HEK293 (cell line): Measurements from ENCODE around the gene TTC4.
A peak's percentile ranks its signal among the peaks of the same experiment; 100 is the strongest.

Source experiments
- CTCF ChIA-PET: fragments of 350-600 bp; formaldehyde crosslinking; extraction: SDS; loops from one replicate; lab custom pipeline; 2021; ENCODE audit warnings: antibody characterized with exemption; lab: Yijun Ruan, JAX
- POLR2A ChIA-PET: fragments of 300-600 bp; formaldehyde crosslinking; extraction: SDS; loops from one replicate; lab custom pipeline; 2020; ENCODE audit warnings: antibody characterized with exemption, inconsistent platforms; lab: Yijun Ruan, JAX
- H3K27ac ChIP-seq: fragments of 200-500 bp; sonication (Bioruptor generic); 2 replicates; pipeline ENCODE4 v1.5.1; 2014; ENCODE audit warnings: low read depth, low read length, control low read depth, inconsistent platforms; ENCODE audit errors: extremely low read depth
- H3K36me3 ChIP-seq, 2 experiments: fragments of 200-500 bp in 1 of 2; sonication (Bioruptor generic) in 1 of 2; 1 replicate in 1 of 2; 2 replicates in 1 of 2; pipeline ENCODE4 v1.5.1; 2014 to 2017; ENCODE audit warnings: inconsistent platforms in 2 of 2, low read length in 2 of 2; ENCODE audit not compliant: control insufficient read depth in 2 of 2, insufficient read depth in 1 of 2
- H3K4me1 ChIP-seq: fragments of 200-500 bp; sonication (Bioruptor generic); 2 replicates; pipeline ENCODE4 v1.5.1; 2014; ENCODE audit warnings: mild to moderate bottlenecking, low read length, inconsistent platforms; ENCODE audit not compliant: control insufficient read depth, insufficient read depth
- H3K4me3 ChIP-seq: 2 replicates; pipeline ENCODE4 v1.5.1; 2011; ENCODE audit warnings: low read depth, mild to moderate bottlenecking, control low read depth, low read length, moderate library complexity
- H3K9me3 ChIP-seq: fragments of 200-500 bp; sonication (Bioruptor generic); 2 replicates; pipeline ENCODE4 v1.5.1; 2014; ENCODE audit warnings: low read depth, low read length, inconsistent platforms; ENCODE audit not compliant: control insufficient read depth, insufficient read depth
- GLI4 ChIP-seq: fragments of 450-650 bp; formaldehyde crosslinking; IDR thresholded peaks from 2 replicates; pipeline ENCODE4 v1.5.1; 2016; ENCODE audit warnings: missing biosample characterization, missing genetic modification characterization
- KLF1 ChIP-seq: fragments of 450-650 bp; formaldehyde crosslinking; IDR thresholded peaks from 2 replicates; pipeline ENCODE4 v1.5.1; 2016; ENCODE audit warnings: missing biosample characterization, missing genetic modification characterization
- KLF10 ChIP-seq: fragments of 450-650 bp; IDR thresholded peaks from 2 replicates; pipeline ENCODE4 v1.5.1; 2018; ENCODE audit warnings: missing biosample characterization, mild to moderate bottlenecking, missing genetic modification characterization
- REPIN1 ChIP-seq: fragments of 450-650 bp; formaldehyde crosslinking; IDR thresholded peaks from 2 replicates; pipeline ENCODE4 v1.5.1; 2017; ENCODE audit warnings: missing biosample characterization, missing genetic modification characterization, low read depth
- SETDB1 ChIP-seq: IDR thresholded peaks from one replicate; pipeline ENCODE4 v1.6.1; 2017; ENCODE audit warnings: mild to moderate bottlenecking, low read length, moderate library complexity, mixed read lengths; ENCODE audit not compliant: insufficient read length
- ZBTB20 ChIP-seq: fragments of 450-650 bp; formaldehyde crosslinking; IDR thresholded peaks from 2 replicates; pipeline ENCODE4 v1.5.1; 2016; ENCODE audit warnings: missing biosample characterization, missing genetic modification characterization
- ZBTB7A ChIP-seq: fragments of 450-650 bp; formaldehyde crosslinking; IDR thresholded peaks from 2 replicates; pipeline ENCODE4 v1.5.1; 2016; ENCODE audit warnings: low read depth, missing biosample characterization, missing genetic modification characterization
- ZBTB8A ChIP-seq: fragments of 450-650 bp; formaldehyde crosslinking; IDR thresholded peaks from 2 replicates; pipeline ENCODE4 v1.5.1; 2016; ENCODE audit warnings: missing biosample characterization, missing genetic modification characterization
- ZNF121 ChIP-seq: fragments of 450-650 bp; formaldehyde crosslinking; IDR thresholded peaks from 2 replicates; pipeline ENCODE4 v1.5.1; 2016; ENCODE audit warnings: missing biosample characterization, missing genetic modification characterization
- ZNF16 ChIP-seq: fragments of 450-650 bp; formaldehyde crosslinking; IDR thresholded peaks from 2 replicates; pipeline ENCODE4 v1.5.1; 2016; ENCODE audit warnings: low read depth, missing biosample characterization, missing genetic modification characterization
- ZNF174 ChIP-seq: fragments of 450-650 bp; formaldehyde crosslinking; IDR thresholded peaks from 2 replicates; pipeline ENCODE4 v1.5.0; 2017; ENCODE audit warnings: missing biosample characterization, mild to moderate bottlenecking, missing genetic modification characterization
- ZNF184 ChIP-seq: fragments of 450-650 bp; IDR thresholded peaks from 2 replicates; pipeline ENCODE4 v1.5.1; 2018; ENCODE audit warnings: missing biosample characterization, mild to moderate bottlenecking, missing genetic modification characterization
- ZNF2 ChIP-seq: fragments of 450-650 bp; formaldehyde crosslinking; IDR thresholded peaks from 2 replicates; pipeline ENCODE4 v1.5.1; 2016; ENCODE audit warnings: missing biosample characterization, missing genetic modification characterization
- ZNF324 ChIP-seq: fragments of 450-650 bp; formaldehyde crosslinking; IDR thresholded peaks from 2 replicates; pipeline ENCODE4 v1.5.1; 2016; ENCODE audit warnings: missing biosample characterization, missing genetic modification characterization
- ZNF335 ChIP-seq: fragments of 450-650 bp; formaldehyde crosslinking; conservative IDR thresholded peaks from 2 replicates; pipeline ENCODE4 v1.5.1; 2016; ENCODE audit warnings: missing biosample characterization, missing genetic modification characterization
- ZNF366 ChIP-seq: fragments of 450-650 bp; formaldehyde crosslinking; conservative IDR thresholded peaks from 2 replicates; pipeline ENCODE4 v1.5.1; 2016; ENCODE audit warnings: missing biosample characterization, missing genetic modification characterization
- ZNF416 ChIP-seq: fragments of 450-650 bp; formaldehyde crosslinking; IDR thresholded peaks from 2 replicates; pipeline ENCODE4 v1.5.1; 2016; ENCODE audit warnings: missing biosample characterization, missing genetic modification characterization
- ZNF423 ChIP-seq: fragments of 450-650 bp; formaldehyde crosslinking; IDR thresholded peaks from 2 replicates; pipeline ENCODE4 v1.5.1; 2016; ENCODE audit warnings: missing biosample characterization, missing genetic modification characterization
- ZNF473 ChIP-seq: fragments of 450-650 bp; formaldehyde crosslinking; IDR thresholded peaks from 2 replicates; pipeline ENCODE4 v1.5.1; 2017; ENCODE audit warnings: missing biosample characterization, missing genetic modification characterization
- ZNF48 ChIP-seq: fragments of 450-650 bp; formaldehyde crosslinking; IDR thresholded peaks from 2 replicates; pipeline ENCODE4 v1.5.1; 2016; ENCODE audit warnings: missing biosample characterization, missing genetic modification characterization
- ZNF510 ChIP-seq: fragments of 450-650 bp; formaldehyde crosslinking; IDR thresholded peaks from 2 replicates; pipeline ENCODE4 v1.5.1; 2018; ENCODE audit warnings: mild to moderate bottlenecking, missing genetic modification characterization, missing biosample characterization; ENCODE audit not compliant: insufficient replicate concordance
- ZNF514 ChIP-seq: fragments of 450-650 bp; formaldehyde crosslinking; IDR thresholded peaks from 2 replicates; pipeline ENCODE4 v1.5.1; 2016; ENCODE audit warnings: missing biosample characterization, missing genetic modification characterization
- ZNF548 ChIP-seq: fragments of 450-650 bp; formaldehyde crosslinking; IDR thresholded peaks from 2 replicates; pipeline ENCODE4 v1.5.1; 2016; ENCODE audit warnings: missing biosample characterization, missing genetic modification characterization
- ZNF549 ChIP-seq: fragments of 450-650 bp; IDR thresholded peaks from 2 replicates; pipeline ENCODE4 v1.5.1; 2018; ENCODE audit warnings: missing biosample characterization, missing genetic modification characterization, mild to moderate bottlenecking, inconsistent platforms, moderate library complexity
- ZNF555 ChIP-seq: fragments of 450-650 bp; formaldehyde crosslinking; conservative IDR thresholded peaks from 2 replicates; pipeline ENCODE4 v1.5.1; 2017; ENCODE audit warnings: missing biosample characterization, mild to moderate bottlenecking, missing genetic modification characterization, inconsistent platforms
- ZNF610 ChIP-seq: fragments of 450-650 bp; formaldehyde crosslinking; IDR thresholded peaks from 2 replicates; pipeline ENCODE4 v1.5.1; 2016; ENCODE audit warnings: missing biosample characterization, missing genetic modification characterization, borderline replicate concordance
- ZNF654 ChIP-seq: fragments of 450-650 bp; formaldehyde crosslinking; IDR thresholded peaks from 2 replicates; pipeline ENCODE4 v1.5.1; 2016; ENCODE audit warnings: low read depth, missing biosample characterization, missing genetic modification characterization
- ZNF701 ChIP-seq: fragments of 450-650 bp; formaldehyde crosslinking; IDR thresholded peaks from 2 replicates; pipeline ENCODE4 v1.5.1; 2016; ENCODE audit warnings: missing biosample characterization, missing genetic modification characterization
- ZNF843 ChIP-seq: fragments of 450-650 bp; formaldehyde crosslinking; IDR thresholded peaks from 2 replicates; pipeline ENCODE4 v1.5.1; 2016; ENCODE audit warnings: missing biosample characterization, missing genetic modification characterization
- TF ChIP-seq, protein P1 (sequence below): fragments of 450-650 bp; formaldehyde crosslinking; IDR thresholded peaks from 2 replicates; pipeline ENCODE4 v1.5.1; 2016; ENCODE audit warnings: missing biosample characterization, missing genetic modification characterization
- TF ChIP-seq, protein P2 (sequence below): fragments of 450-650 bp; formaldehyde crosslinking; IDR thresholded peaks from 2 replicates; pipeline ENCODE4 v1.5.1; 2016; ENCODE audit warnings: missing biosample characterization, missing genetic modification characterization
- TF ChIP-seq, protein P3 (sequence below): fragments of 450-650 bp; formaldehyde crosslinking; IDR thresholded peaks from 2 replicates; pipeline ENCODE4 v1.5.1; 2016; ENCODE audit warnings: missing biosample characterization, missing genetic modification characterization
- TF ChIP-seq, protein P4 (sequence below): fragments of 450-650 bp; formaldehyde crosslinking; IDR thresholded peaks from 2 replicates; pipeline ENCODE4 v1.5.1; 2016; ENCODE audit warnings: missing biosample characterization, missing genetic modification characterization

The TTC4 gene, protein sequence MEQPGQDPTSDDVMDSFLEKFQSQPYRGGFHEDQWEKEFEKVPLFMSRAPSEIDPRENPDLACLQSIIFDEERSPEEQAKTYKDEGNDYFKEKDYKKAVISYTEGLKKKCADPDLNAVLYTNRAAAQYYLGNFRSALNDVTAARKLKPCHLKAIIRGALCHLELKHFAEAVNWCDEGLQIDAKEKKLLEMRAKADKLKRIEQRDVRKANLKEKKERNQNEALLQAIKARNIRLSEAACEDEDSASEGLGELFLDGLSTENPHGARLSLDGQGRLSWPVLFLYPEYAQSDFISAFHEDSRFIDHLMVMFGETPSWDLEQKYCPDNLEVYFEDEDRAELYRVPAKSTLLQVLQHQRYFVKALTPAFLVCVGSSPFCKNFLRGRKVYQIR

DNA sequence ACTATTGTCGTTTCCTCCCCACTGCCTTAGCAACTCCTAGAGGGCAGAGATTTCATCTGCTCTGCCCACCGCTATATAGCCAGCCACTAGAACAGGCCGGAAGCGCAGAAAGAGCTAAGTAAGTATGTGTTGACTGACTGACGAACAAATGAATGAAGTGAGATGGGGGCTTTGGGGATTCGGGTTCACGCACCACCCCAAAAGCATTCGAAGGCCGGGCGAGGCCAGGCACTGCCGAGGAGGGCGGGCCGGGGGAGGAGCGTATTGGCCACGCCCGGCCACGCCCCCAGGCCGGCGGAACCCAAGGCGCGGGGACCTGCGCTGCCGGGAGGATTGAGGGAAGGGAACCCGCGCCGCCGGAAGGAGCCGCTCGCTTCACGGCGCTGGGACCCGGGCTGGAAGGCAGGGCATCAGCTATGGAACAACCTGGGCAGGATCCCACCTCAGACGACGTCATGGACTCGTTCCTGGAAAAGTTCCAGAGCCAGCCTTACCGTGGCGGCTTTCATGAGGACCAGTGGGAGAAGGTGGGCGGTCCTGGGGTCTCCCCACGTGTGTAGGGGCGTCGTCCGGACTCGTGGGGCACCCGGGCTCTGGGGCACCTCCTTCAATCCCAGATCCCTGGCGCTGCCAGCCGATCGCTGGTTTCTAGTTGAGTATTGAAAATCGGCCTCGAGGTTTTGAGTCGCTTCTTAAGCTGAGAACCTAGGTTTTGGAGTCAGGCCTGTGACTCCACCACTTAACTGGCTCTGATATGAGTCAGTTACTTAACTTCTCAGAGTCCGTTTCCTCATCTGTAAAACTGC is at the start of gene TTC4:
TTC4 (plus strand) TSS at position 369 of the 806 bp plus-strand sequence; CDS start at position 417, 48 bp downstream.
- POLR2A ChIA-PET = interaction anchor here (1.5 kb wide), 1 partner anchor 770 kb away, joined by 5 read pairs; the partner anchor contains the start of gene IFT25
- CTCF ChIA-PET = interaction anchor here (0.5 to 0.8 kb wide), 4 partner anchors 20 to 139 kb away, joined by 3 to 5 read pairs (median 4); no protein-coding TSS in a partner anchor
- Histone ChIP-seq H3K4me1 (0 out of 2 replicates have a peak, but pooled peaks cover 2% of the 10 kb centered on the region), H3K27ac (peak within 1 kb of the TSS; percentile 14; the same call in 1 of the 2 replicates), H3K9me3 (no peaks in the 10 kb centered on the region), H3K4me3 (peak within 1 kb of the TSS; percentile 86), H3K36me3 (peaks cover 15 to 34% of the 10 kb centered on the region in 2 experiments)
- TF ChIP-seq ZNF610 (tag by site-specific recombination) = peak; percentile 93
- no peak for TF ChIP-seq ZNF416 (tag by site-specific recombination)
- peak; percentile 87 for TF ChIP-seq ZBTB20
- TF ChIP-seq ZNF324 = peak; percentile 96
- TF ChIP-seq ZNF514 = no peak
- TF ChIP-seq ZNF121 = no peak
- TF ChIP-seq, protein P1, sequence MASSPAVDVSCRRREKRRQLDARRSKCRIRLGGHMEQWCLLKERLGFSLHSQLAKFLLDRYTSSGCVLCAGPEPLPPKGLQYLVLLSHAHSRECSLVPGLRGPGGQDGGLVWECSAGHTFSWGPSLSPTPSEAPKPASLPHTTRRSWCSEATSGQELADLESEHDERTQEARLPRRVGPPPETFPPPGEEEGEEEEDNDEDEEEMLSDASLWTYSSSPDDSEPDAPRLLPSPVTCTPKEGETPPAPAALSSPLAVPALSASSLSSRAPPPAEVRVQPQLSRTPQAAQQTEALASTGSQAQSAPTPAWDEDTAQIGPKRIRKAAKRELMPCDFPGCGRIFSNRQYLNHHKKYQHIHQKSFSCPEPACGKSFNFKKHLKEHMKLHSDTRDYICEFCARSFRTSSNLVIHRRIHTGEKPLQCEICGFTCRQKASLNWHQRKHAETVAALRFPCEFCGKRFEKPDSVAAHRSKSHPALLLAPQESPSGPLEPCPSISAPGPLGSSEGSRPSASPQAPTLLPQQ = peak; percentile 92
- TF ChIP-seq ZNF184 (tag by site-specific recombination) = peak; percentile 33; the same call in 1 of the 2 replicates
- TF ChIP-seq ZNF843 (tag by site-specific recombination) = peak; percentile 64; the same call in 1 of the 2 replicates
- no peak for TF ChIP-seq ZNF701
- no peak for TF ChIP-seq ZNF549 (tag by site-specific recombination)
- no peak for TF ChIP-seq ZNF654 (tag by site-specific recombination)
- peak; percentile 96 for TF ChIP-seq KLF10 (tag by site-specific recombination)
- TF ChIP-seq, protein P2, sequence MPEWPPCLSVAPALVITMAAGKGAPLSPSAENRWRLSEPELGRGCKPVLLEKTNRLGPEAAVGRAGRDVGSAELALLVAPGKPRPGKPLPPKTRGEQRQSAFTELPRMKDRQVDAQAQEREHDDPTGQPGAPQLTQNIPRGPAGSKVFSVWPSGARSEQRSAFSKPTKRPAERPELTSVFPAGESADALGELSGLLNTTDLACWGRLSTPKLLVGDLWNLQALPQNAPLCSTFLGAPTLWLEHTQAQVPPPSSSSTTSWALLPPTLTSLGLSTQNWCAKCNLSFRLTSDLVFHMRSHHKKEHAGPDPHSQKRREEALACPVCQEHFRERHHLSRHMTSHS (tag by site-specific recombination) = no peak
- TF ChIP-seq ZNF48 (tag by site-specific recombination) = no peak
- TF ChIP-seq GLI4 = peak; percentile 81; the same call in 1 of the 2 replicates
- TF ChIP-seq ZNF2 = peak; percentile 79
- no peak for TF ChIP-seq ZNF423
- 0 out of 2 replicates have a peak, but pooled peaks have one; percentile 59 for TF ChIP-seq ZBTB7A (tag by site-specific recombination)
- no peak for TF ChIP-seq ZNF548 (tag by site-specific recombination)
- TF ChIP-seq, protein P3, sequence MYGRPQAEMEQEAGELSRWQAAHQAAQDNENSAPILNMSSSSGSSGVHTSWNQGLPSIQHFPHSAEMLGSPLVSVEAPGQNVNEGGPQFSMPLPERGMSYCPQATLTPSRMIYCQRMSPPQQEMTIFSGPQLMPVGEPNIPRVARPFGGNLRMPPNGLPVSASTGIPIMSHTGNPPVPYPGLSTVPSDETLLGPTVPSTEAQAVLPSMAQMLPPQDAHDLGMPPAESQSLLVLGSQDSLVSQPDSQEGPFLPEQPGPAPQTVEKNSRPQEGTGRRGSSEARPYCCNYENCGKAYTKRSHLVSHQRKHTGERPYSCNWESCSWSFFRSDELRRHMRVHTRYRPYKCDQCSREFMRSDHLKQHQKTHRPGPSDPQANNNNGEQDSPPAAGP (tag by site-specific recombination) = peak; percentile 97
- TF ChIP-seq ZNF174 (tag by site-specific recombination) = no peak
- peak; percentile 76 for TF ChIP-seq ZBTB8A (tag by site-specific recombination)
- peak; percentile 33; the same call in 1 of the 2 replicates for TF ChIP-seq ZNF366 (tag by site-specific recombination)
- no peak for TF ChIP-seq ZNF555
- no peak for TF ChIP-seq ZNF16 (tag by site-specific recombination)
- TF ChIP-seq, protein P4, sequence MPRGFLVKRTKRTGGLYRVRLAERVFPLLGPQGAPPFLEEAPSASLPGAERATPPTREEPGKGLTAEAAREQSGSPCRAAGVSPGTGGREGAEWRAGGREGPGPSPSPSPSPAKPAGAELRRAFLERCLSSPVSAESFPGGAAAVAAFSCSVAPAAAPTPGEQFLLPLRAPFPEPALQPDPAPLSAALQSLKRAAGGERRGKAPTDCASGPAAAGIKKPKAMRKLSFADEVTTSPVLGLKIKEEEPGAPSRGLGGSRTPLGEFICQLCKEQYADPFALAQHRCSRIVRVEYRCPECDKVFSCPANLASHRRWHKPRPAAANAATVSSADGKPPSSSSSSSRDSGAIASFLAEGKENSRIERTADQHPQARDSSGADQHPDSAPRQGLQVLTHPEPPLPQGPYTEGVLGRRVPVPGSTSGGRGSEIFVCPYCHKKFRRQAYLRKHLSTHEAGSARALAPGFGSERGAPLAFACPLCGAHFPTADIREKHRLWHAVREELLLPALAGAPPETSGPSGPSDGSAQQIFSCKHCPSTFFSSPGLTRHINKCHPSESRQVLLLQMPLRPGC (tag by site-specific recombination) = peak; percentile 52; the same call in 1 of the 2 replicates
- peak; percentile 81; the same call in 1 of the 2 replicates for TF ChIP-seq REPIN1 (tag by site-specific recombination)
- no peak for TF ChIP-seq ZNF473 (tag by site-specific recombination)
- TF ChIP-seq ZNF335 (tag by site-specific recombination) = peak; percentile 80
- peak; percentile 95 for TF ChIP-seq KLF1 (tag by site-specific recombination)
- TF ChIP-seq SETDB1 = no peak
- no peak for TF ChIP-seq ZNF510 (tag by site-specific recombination)
